Astrocyte of the hippocampus (primary cell): Measurements from ENCODE around the gene MAP7D3.
"Not testable (repeated sequence)": the region's sequence is repeated elsewhere in the genome, so short reads cannot be mapped to it uniquely, and the experiment has no call there.

Experiments used
- DNase-seq: peaks from one replicate; pipeline ENCODE4 v3.0.0; 2011; ENCODE audit warnings: low read depth, low spot score

The MAP7D3 gene

GRCh38 chrX:136255541-136255940 is 4.3 kb upstream of the MAP7D3 start:
- DNase-seq, result no peak

- DNase-seq, result peak; percentile 28
These were observed 784 bp downstream of the MAP7D3 start for GRCh38 chrX:136250191-136251040.

DNA sequence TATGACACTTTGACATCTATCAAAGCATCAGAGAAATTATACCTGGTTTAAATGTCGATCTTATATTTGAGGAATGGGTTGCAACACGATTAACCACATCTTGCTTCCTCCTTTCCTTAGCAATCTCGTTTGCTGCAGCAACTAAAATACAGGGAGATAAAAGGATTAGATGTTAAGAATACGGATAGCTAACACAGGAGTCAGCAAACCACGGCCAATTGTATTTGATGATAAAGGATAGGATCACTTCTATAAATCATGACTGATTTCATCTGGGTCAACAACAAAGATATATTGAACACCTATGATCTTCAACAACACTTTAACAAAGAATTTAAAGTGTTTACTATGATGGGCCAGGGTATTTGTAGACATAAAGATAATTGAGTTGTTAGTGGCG is 5.0 kb downstream of the MAP7D3 start:
- no peak for DNase-seq

DNA sequence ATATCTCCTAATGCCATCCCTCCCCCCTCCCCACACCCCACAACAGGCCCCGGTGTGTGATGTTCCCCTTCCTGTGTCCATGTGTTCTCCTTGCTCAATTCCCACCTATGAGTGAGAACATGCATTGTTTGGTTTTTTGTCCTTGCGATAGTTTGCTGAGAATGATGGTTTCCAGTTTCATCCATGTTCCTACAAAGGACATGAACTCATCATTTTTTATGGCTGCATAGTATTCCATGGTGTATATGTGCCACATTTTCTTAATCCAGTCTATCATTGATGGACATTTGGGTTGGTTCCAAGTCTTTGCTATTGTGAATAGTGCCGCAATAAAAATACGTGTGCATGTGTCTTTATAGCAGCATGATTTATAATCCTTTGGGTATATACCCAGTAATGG is 13.4 kb downstream of the MAP7D3 start:
- not testable (repeated sequence) for DNase-seq

- DNase-seq, result no peak
These were observed 14.1 kb downstream of the MAP7D3 start for GRCh38 chrX:136237074-136237473.

GRCh38 chrX:136228839-136229207 is 22.4 kb downstream of the MAP7D3 start:
- no peak for DNase-seq

GRCh38 chrX:136227948-136228838 is 23.0 kb downstream of the MAP7D3 start:
- no peak for DNase-seq

GRCh38 chrX:136227074-136227473 is 24.1 kb downstream of the MAP7D3 start:
- DNase-seq, result no peak

- DNase-seq, result peak; percentile 41
These were observed 29.2 kb downstream of the MAP7D3 start for GRCh38 chrX:136221851-136222513.

DNA sequence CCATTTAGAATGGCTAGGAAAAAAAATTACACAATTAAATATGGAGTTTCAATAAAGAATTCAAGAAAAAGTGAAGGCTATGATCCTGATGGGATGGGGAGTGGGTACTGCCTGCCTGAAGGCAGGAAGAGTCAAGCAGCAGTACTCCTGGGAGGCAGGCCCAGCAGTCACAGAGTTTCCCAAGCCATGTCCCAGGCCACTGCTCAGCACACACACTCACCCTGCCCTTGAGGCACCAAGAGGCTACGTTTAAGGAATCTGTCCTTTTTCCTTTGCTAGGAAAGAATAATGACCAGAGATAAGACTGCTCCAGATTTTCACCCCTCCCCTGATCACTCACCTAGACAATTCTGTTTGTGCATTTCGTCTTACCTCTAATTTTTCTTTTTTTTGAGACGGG is 30.2 kb downstream of the MAP7D3 start:
- DNase-seq, result no peak

- no peak for DNase-seq
These were observed 30.7 kb downstream of the MAP7D3 start for GRCh38 chrX:136220540-136220939.

- DNase-seq, result no peak
These were observed 31.3 kb downstream of the MAP7D3 start for GRCh38 chrX:136219893-136220292.

DNA sequence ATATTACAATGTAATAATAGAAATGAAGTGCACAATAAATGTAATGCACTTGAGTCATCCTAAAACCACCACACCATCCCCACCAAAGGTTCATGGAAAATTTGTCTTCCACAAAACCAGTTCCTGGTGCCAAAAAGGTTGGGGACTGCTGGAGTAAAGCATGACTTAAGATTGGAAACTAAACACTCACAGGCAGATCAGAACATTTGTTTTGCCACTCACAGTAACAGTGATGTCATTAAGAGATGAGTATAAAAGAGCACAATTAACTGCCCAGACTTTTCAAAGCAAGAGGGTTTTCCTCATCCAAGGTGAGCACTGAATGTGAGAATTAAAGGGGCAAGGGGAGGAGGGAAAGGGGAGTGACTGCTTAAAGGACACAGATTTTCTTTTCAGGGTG is 35.6 kb downstream of the MAP7D3 start:
- peak; percentile 34 for DNase-seq

DNA sequence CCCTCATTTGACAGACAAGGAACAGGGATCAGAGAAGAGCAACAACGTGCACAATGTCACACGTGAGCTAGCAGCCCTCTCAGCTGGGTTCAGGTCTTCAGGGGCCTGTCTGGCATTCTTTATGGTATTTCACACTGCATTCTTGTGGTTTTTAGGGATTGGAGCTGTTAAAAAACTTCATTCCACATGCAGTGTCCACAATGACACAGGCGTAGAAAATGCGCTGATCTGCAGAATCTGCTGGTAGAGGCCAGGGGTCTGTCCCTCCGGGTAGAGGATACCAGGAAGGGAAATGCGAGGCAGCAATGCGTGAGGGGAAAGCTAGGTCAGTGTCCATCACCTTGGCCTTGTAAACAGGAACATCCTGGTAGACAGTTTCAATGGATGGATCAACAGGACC is 36.6 kb downstream of the MAP7D3 start:
- DNase-seq, result peak; percentile 87

GRCh38 chrX:136212557-136213111 is 38.6 kb downstream of the MAP7D3 start:
- DNase-seq, result no peak

DNA sequence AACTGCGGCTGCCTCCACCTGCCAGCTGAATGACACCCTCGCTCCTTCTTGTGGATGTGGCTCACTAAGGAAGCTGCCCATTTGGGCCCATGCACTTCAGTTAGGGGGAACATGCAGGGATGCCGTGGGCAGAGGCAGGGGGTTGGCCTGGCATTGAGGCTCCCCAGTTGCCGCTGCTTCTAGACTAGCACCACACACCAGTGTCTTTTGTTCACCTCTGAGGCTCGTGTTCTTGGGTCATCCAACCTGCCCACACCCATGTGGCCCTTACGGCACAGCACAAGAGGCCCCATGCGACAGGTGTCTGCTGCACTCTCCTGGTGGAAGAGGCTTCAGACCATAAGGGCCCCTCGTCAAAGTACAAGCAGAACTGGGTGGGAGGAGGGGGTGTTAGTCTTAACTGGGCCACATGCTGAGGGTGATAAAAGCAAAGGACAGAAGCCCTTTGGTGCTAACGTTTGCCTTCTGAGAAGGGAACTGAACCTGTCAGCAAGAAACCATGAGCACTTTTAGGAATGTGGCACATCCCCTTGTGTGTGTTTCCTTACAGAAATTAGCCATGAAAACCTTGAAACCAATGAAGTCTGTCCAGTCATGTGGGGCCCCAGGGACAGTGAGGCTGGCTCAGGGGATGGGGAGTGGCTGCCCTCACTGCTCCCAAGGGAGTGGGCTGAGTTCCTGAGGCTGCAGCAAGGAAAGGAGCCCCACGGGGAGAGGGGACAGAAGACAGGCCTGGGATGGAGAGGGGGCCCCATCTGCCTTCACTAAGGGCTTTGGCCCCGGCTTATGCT is 39.2 kb downstream of the MAP7D3 start:
- no peak for DNase-seq

GRCh38 chrX:136210806-136211205 is 40.4 kb downstream of the MAP7D3 start:
- DNase-seq, result no peak

DNA sequence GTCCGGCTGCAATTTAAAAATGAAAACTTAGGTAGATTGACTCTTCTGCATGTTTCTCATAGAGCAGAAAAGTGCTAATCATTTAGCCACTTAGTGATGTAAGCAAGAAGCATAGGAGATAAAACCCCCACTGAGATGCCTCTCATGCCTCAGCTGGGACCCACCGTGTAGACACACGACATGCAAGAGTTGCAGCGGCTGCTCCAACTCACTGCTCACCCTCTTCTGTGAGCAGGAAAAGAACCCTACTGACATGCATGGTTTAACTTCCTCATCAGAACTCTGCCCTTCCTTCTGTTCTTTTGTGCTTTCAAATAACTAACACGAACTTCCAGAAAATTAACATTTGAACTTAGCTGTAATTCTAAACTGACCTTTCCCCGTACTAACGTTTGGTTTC is 41.0 kb downstream of the MAP7D3 start:
- DNase-seq, result no peak

- DNase-seq, result no peak
These were observed 41.4 kb downstream of the MAP7D3 start for GRCh38 chrX:136209751-136210150.

DNA sequence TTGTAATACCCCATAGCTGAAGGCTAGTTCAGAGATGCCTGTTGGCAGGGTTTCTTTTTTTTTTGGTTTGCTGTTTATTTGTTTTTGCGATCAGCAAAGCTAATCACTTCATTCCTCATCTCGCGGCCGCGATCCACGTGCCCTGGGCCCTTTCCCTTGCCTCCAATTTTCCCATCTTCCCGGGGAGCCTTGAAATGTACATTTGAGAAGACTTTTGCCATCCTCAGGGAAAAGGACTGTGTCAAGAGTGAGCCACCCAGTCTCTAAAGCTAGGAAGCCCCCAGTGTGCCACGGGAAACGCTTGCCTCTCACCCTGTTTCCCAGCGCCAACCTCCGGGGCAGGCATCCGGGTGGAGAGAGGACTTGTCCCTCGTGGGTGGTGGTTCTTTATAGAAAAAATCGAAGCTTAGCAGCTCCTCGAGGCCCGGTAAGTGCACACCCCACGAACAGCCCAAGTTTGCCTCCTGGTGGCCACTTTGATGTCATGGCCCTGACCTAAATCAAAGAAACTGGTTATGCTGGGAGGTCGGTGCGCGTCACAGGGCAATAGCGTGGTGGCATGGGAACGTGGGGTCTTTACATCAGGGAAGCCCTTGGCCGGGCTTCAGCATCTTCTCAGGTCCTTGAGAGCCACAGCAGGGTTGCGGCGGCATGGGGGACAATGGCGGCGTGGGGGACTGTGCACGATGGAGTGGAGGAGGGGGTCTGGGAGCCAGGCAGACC is 42.0 kb downstream of the MAP7D3 start:
- peak; percentile 68 for DNase-seq
